Mesenchymal stem cell (in vitro differentiated cells and primary cell): Measurements from ENCODE around the gene MYOG.

Experiments used
- DNase-seq: peaks from one replicate; pipeline ENCODE4 v3.0.0-alpha.2; 2013
- H2AFZ ChIP-seq: one replicate; pipeline ENCODE4 v1.6.1; 2013; ENCODE audit warnings: low read depth, mild to moderate bottlenecking, control low read depth, inconsistent platforms, low read length, moderate library complexity
- H2AK5ac ChIP-seq: 2 replicates; pipeline ENCODE4 v1.6.1; 2013; ENCODE audit warnings: low read length, moderate library complexity, mild to moderate bottlenecking, inconsistent platforms; ENCODE audit not compliant: severe bottlenecking
- H2BK120ac ChIP-seq: one replicate; pipeline ENCODE4 v1.6.1; 2013; ENCODE audit warnings: low read depth, mild to moderate bottlenecking, inconsistent platforms, low read length, moderate library complexity
- H2BK12ac ChIP-seq, 2 experiments: one replicate each; pipeline ENCODE4 v1.6.1; 2013; ENCODE audit warnings: inconsistent platforms in 2 of 2, low read length in 2 of 2, mild to moderate bottlenecking in 2 of 2, moderate library complexity in 2 of 2, control low read depth in 1 of 2
- H2BK15ac ChIP-seq: one replicate; pipeline ENCODE4 v1.6.1; 2013; ENCODE audit warnings: mild to moderate bottlenecking, low read depth, inconsistent platforms; ENCODE audit not compliant: poor library complexity, severe bottlenecking
- H2BK5ac ChIP-seq: 2 replicates; pipeline ENCODE4 v1.6.1; 2013; ENCODE audit warnings: low read depth, mild to moderate bottlenecking, low read length, control low read depth, inconsistent platforms; ENCODE audit not compliant: poor library complexity, severe bottlenecking
- H3K14ac ChIP-seq, 2 experiments: one replicate each; pipeline ENCODE4 v1.6.1; 2013; ENCODE audit warnings: inconsistent platforms in 2 of 2, low read length in 2 of 2, control low read depth in 1 of 2, mild to moderate bottlenecking in 1 of 2, moderate library complexity in 1 of 2
- H3K18ac ChIP-seq, 2 experiments: one replicate each; pipeline ENCODE4 v1.6.1; 2013; ENCODE audit warnings: inconsistent platforms in 2 of 2, low read length in 2 of 2, control low read depth in 1 of 2, low read depth in 1 of 2, mild to moderate bottlenecking in 1 of 2
- H3K23ac ChIP-seq, 2 experiments: one replicate each; pipeline ENCODE4 v1.6.1; 2013; ENCODE audit warnings: inconsistent platforms in 2 of 2, low read length in 2 of 2, mild to moderate bottlenecking in 2 of 2, moderate library complexity in 2 of 2, control low read depth in 1 of 2
- H3K27ac ChIP-seq: 2 replicates; pipeline ENCODE4 v1.5.1; 2013; ENCODE audit warnings: mild to moderate bottlenecking, moderate library complexity, low read length, control low read depth, inconsistent platforms; ENCODE audit not compliant: poor library complexity, severe bottlenecking
- H3K27me3 ChIP-seq, 2 experiments: 2 replicates each; pipeline versions ENCODE4 v1.6.1 to v1.7.0; 2013; ENCODE audit warnings: low read length in 2 of 2, mild to moderate bottlenecking in 2 of 2, moderate library complexity in 2 of 2, control low read depth in 1 of 2, inconsistent platforms in 1 of 2; ENCODE audit not compliant: control insufficient read depth in 1 of 2, insufficient read depth in 1 of 2
- H3K36me3 ChIP-seq, 2 experiments: 2 replicates each; pipeline versions ENCODE4 v1.6.1 to v1.7.0; 2013; ENCODE audit warnings: low read length in 2 of 2, control low read depth in 1 of 2, inconsistent platforms in 1 of 2, low read depth in 1 of 2, mild to moderate bottlenecking in 1 of 2; ENCODE audit not compliant: insufficient read depth in 2 of 2, control insufficient read depth in 1 of 2
- H3K4ac ChIP-seq, 2 experiments: one replicate each; pipeline ENCODE4 v1.6.1; 2013; ENCODE audit warnings: inconsistent platforms in 2 of 2, low read length in 2 of 2, mild to moderate bottlenecking in 2 of 2, moderate library complexity in 2 of 2, control low read depth in 1 of 2, low read depth in 1 of 2
- H3K4me1 ChIP-seq: 2 replicates; pipeline ENCODE4 v1.6.1; 2013; ENCODE audit warnings: low read depth, low read length, control low read depth; ENCODE audit not compliant: control insufficient read depth, insufficient read depth
- H3K4me2 ChIP-seq: 2 replicates; pipeline ENCODE4 v1.6.1; 2013; ENCODE audit warnings: low read length, mild to moderate bottlenecking, inconsistent platforms; ENCODE audit not compliant: poor library complexity, severe bottlenecking
- H3K4me3 ChIP-seq, 2 experiments: 2 replicates each; pipeline versions ENCODE4 v1.5.1 to v1.7.0; 2013; ENCODE audit warnings: low read length in 2 of 2, mild to moderate bottlenecking in 2 of 2, control low read depth in 1 of 2, low read depth in 1 of 2; ENCODE audit not compliant: insufficient read depth in 1 of 2
- H3K79me1 ChIP-seq: replicated peaks from 2 replicates; pipeline ENCODE4 v1.6.1; 2013; ENCODE audit warnings: mild to moderate bottlenecking, control low read depth, low read length, inconsistent platforms; ENCODE audit not compliant: poor library complexity, severe bottlenecking
- H3K9ac ChIP-seq: 2 replicates; pipeline ENCODE4 v1.7.0; 2013; ENCODE audit warnings: mild to moderate bottlenecking, low read length, moderate library complexity
- H3K9me3 ChIP-seq: 2 replicates; pipeline ENCODE4 v1.7.0; 2013; ENCODE audit warnings: mild to moderate bottlenecking, low read length; ENCODE audit not compliant: control insufficient read depth
- H4K8ac ChIP-seq: one replicate; pipeline ENCODE4 v1.6.1; 2013; ENCODE audit warnings: inconsistent platforms, mild to moderate bottlenecking, low read length, moderate library complexity
- H4K91ac ChIP-seq: one replicate; pipeline ENCODE4 v1.6.1; 2013; ENCODE audit warnings: mild to moderate bottlenecking, low read length, inconsistent platforms
- WGBS: methylation state at CpG from one replicate; pipeline ENCODE4 v1.1.7; 2013; ENCODE audit warnings: mixed read lengths; 5-methylcytosine and 5-hydroxymethylcytosine counted together

The MYOG gene

GRCh38 chr1:203096566-203096965 lies 10.8 kb upstream of the MYOG start:
- Histone ChIP-seq H3K27ac (no peak overlapping the region), H3K4me3 (no peak overlapping the region), H3K79me1 (no peaks in the 10 kb centered on the region), H2BK12ac (no peak overlapping the region), H3K4me1 (no peaks in the 10 kb centered on the region), H4K8ac (no peak overlapping the region), H3K27me3 (peaks cover 36 to 52% of the 10 kb centered on the region in 2 experiments), H4K91ac (no peak overlapping the region), H3K14ac (no peak overlapping the region), H2AK5ac (no peak overlapping the region), H3K36me3 (no peaks in the 10 kb centered on the region), H3K9me3 (peaks cover 35% of the 10 kb centered on the region), H2AFZ (no peak overlapping the region), H3K4ac (no peak overlapping the region), H2BK15ac (no peak overlapping the region), H2BK120ac (no peak overlapping the region), H2BK5ac (no peak overlapping the region), H3K4me2 (no peak overlapping the region), H3K9ac (no peak overlapping the region), H3K23ac (no peak overlapping the region), H3K18ac (no peak overlapping the region)
- no peak for DNase-seq

GRCh38 chr1:203095061-203095690 lies 9.4 kb upstream of the MYOG start:
- no peak for DNase-seq
- Histone ChIP-seq H3K18ac (no peak overlapping the region), H2BK12ac (no peak overlapping the region), H2AFZ (no peak overlapping the region), H3K36me3 (no peaks in the 10 kb centered on the region), H3K4ac (no peak overlapping the region), H3K4me1 (no peaks in the 10 kb centered on the region), H3K27me3 (peaks cover 43 to 53% of the 10 kb centered on the region in 2 experiments), H3K9ac (no peak overlapping the region), H3K9me3 (peaks cover 35% of the 10 kb centered on the region), H2BK5ac (no peak overlapping the region), H3K4me3 (no peak overlapping the region), H2AK5ac (no peak overlapping the region), H4K8ac (no peak overlapping the region), H3K23ac (no peak overlapping the region), H2BK15ac (no peak overlapping the region), H3K79me1 (no peaks in the 10 kb centered on the region), H4K91ac (no peak overlapping the region), H3K27ac (no peak overlapping the region), H3K14ac (no peak overlapping the region), H2BK120ac (no peak overlapping the region), H3K4me2 (no peak overlapping the region)
- 88% methylated on average over 1 of the region's 1 CpG for WGBS

GRCh38 chr1:203093754-203094410 lies 8.1 kb upstream of the MYOG start:
- no peak overlapping the region for H2AK5ac ChIP-seq

GRCh38 chr1:203091761-203092330 lies 6.0 kb upstream of the MYOG start:
- no peak overlapping the region for H2BK5ac ChIP-seq
- no peak overlapping the region for H2AFZ ChIP-seq
- no peaks in the 10 kb centered on the region for H3K4me1 ChIP-seq
- no peak for DNase-seq
- no peak overlapping the region for H2BK15ac ChIP-seq
- no peak overlapping the region for H3K27ac ChIP-seq
- H3K36me3 ChIP-seq, result no peaks in the 10 kb centered on the region
- H3K18ac ChIP-seq, result no peak overlapping the region
- H3K4ac ChIP-seq, result no peak overlapping the region
- no peak overlapping the region for H2BK12ac ChIP-seq
- no peaks in the 10 kb centered on the region for H3K79me1 ChIP-seq
- H2AK5ac ChIP-seq, result no peak overlapping the region
- H4K91ac ChIP-seq, result no peak overlapping the region
- H3K9ac ChIP-seq, result no peak overlapping the region
- H3K4me2 ChIP-seq, result no peak overlapping the region
- peaks cover 27% of the 10 kb centered on the region for H3K9me3 ChIP-seq
- no peak overlapping the region for H4K8ac ChIP-seq
- H3K23ac ChIP-seq, result no peak overlapping the region
- H2BK120ac ChIP-seq, result no peak overlapping the region
- WGBS, result 72% methylated on average over 6 of the region's 6 CpGs
- no peak overlapping the region for H3K14ac ChIP-seq
- no peak overlapping the region for H3K4me3 ChIP-seq
- peaks cover 50 to 54% of the 10 kb centered on the region in 2 experiments for H3K27me3 ChIP-seq

More at GRCh38 chr1:203093754-203094410, 8.1 kb upstream of the MYOG start:
- Histone ChIP-seq H3K4me1 (no peaks in the 10 kb centered on the region), H3K27me3 (peaks cover 48 to 52% of the 10 kb centered on the region in 2 experiments), H2BK12ac (no peak overlapping the region), H3K4me3 (no peak overlapping the region), H4K91ac (no peak overlapping the region), H3K9ac (no peak overlapping the region), H3K36me3 (no peaks in the 10 kb centered on the region), H3K14ac (no peak overlapping the region), H3K79me1 (no peaks in the 10 kb centered on the region), H3K9me3 (peaks cover 35% of the 10 kb centered on the region), H3K18ac (no peak overlapping the region), H2AFZ (no peak overlapping the region), H2BK5ac (no peak overlapping the region), H3K4me2 (no peak overlapping the region), H3K4ac (no peak overlapping the region), H3K27ac (no peak overlapping the region), H4K8ac (no peak overlapping the region), H2BK15ac (no peak overlapping the region), H3K23ac (no peak overlapping the region), H2BK120ac (no peak overlapping the region)
- WGBS, result 71% methylated on average over 1 of the region's 1 CpG
- no peak for DNase-seq
